Liver (tissue), 3 donors: ENCODE data around the gene SLC15A5.

Experiments used
- EGR1 ChIP-seq, 2 donors: IDR thresholded peaks; 2 replicates each; pipeline ENCODE4 v1.6.1; 2016 to 2018; ENCODE audit warnings: antibody characterized with exemption in 2 of 2, low read depth in 2 of 2
- HNF4A ChIP-seq, 2 donors: conservative IDR thresholded peaks; 2 replicates each; pipeline ENCODE4 v1.6.1; 2016; ENCODE audit warnings: antibody characterized with exemption in 2 of 2, mild to moderate bottlenecking in 2 of 2
- NR2F2 ChIP-seq: IDR thresholded peaks from 2 replicates; pipeline ENCODE4 v1.6.1; 2016; ENCODE audit warnings: antibody characterized with exemption
- RXRA ChIP-seq, 2 donors: IDR thresholded peaks; 2 replicates each; pipeline ENCODE4 v1.6.1; 2017 to 2018; ENCODE audit warnings: antibody characterized with exemption in 2 of 2, mild to moderate bottlenecking in 1 of 2
- SP1 ChIP-seq: IDR thresholded peaks from 2 replicates; pipeline ENCODE4 v1.6.1; 2018; ENCODE audit warnings: antibody characterized with exemption, mild to moderate bottlenecking
- TAF1 ChIP-seq: conservative IDR thresholded peaks from 2 replicates; pipeline ENCODE4 v1.6.1; 2016; ENCODE audit warnings: antibody characterized with exemption, mild to moderate bottlenecking
- YY1 ChIP-seq: IDR thresholded peaks from 2 replicates; pipeline ENCODE4 v1.6.1; 2016; ENCODE audit warnings: antibody characterized with exemption, mild to moderate bottlenecking
- TF ChIP-seq, protein P1 (sequence below): fragments of 150-350 bp; IDR thresholded peaks from 2 replicates; pipeline ENCODE4 v1.5.1; 2017; ENCODE audit warnings: improper control_type of control experiment, low read depth, low read length; ENCODE audit not compliant: missing input control
- TF ChIP-seq, protein P2 (sequence below): IDR thresholded peaks from 2 replicates; pipeline ENCODE4 v1.6.1; 2016; ENCODE audit warnings: antibody characterized with exemption
- TF ChIP-seq, protein P3 (sequence below): IDR thresholded peaks from 2 replicates; pipeline ENCODE4 v1.6.1; 2016; ENCODE audit warnings: antibody characterized with exemption
- TF ChIP-seq, protein P4 (sequence below): IDR thresholded peaks from 2 replicates; pipeline ENCODE4 v1.6.1; 2016; ENCODE audit warnings: antibody characterized with exemption, mild to moderate bottlenecking
- donor health status: healthy.
- donor health status: healthy.

- TF ChIP-seq, protein P1, sequence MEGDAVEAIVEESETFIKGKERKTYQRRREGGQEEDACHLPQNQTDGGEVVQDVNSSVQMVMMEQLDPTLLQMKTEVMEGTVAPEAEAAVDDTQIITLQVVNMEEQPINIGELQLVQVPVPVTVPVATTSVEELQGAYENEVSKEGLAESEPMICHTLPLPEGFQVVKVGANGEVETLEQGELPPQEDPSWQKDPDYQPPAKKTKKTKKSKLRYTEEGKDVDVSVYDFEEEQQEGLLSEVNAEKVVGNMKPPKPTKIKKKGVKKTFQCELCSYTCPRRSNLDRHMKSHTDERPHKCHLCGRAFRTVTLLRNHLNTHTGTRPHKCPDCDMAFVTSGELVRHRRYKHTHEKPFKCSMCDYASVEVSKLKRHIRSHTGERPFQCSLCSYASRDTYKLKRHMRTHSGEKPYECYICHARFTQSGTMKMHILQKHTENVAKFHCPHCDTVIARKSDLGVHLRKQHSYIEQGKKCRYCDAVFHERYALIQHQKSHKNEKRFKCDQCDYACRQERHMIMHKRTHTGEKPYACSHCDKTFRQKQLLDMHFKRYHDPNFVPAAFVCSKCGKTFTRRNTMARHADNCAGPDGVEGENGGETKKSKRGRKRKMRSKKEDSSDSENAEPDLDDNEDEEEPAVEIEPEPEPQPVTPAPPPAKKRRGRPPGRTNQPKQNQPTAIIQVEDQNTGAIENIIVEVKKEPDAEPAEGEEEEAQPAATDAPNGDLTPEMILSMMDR: no peak
- TF ChIP-seq TAF1: no peak
- TF ChIP-seq, protein P2, sequence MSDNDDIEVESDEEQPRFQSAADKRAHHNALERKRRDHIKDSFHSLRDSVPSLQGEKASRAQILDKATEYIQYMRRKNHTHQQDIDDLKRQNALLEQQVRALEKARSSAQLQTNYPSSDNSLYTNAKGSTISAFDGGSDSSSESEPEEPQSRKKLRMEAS: no peak
- TF ChIP-seq RXRA (IDR thresholded peaks at IDR 0.05): no peak
- no peak for TF ChIP-seq HNF4A (conservative IDR thresholded peaks at IDR 0.05)
- TF ChIP-seq, protein P3, sequence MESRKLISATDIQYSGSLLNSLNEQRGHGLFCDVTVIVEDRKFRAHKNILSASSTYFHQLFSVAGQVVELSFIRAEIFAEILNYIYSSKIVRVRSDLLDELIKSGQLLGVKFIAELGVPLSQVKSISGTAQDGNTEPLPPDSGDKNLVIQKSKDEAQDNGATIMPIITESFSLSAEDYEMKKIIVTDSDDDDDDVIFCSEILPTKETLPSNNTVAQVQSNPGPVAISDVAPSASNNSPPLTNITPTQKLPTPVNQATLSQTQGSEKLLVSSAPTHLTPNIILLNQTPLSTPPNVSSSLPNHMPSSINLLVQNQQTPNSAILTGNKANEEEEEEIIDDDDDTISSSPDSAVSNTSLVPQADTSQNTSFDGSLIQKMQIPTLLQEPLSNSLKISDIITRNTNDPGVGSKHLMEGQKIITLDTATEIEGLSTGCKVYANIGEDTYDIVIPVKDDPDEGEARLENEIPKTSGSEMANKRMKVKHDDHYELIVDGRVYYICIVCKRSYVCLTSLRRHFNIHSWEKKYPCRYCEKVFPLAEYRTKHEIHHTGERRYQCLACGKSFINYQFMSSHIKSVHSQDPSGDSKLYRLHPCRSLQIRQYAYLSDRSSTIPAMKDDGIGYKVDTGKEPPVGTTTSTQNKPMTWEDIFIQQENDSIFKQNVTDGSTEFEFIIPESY: no peak
- TF ChIP-seq SP1: no peak
- no peak for TF ChIP-seq NR2F2
- TF ChIP-seq EGR1 (IDR thresholded peaks at IDR 0.05; ENCODE audit: low read depth in 2 of 2): no peak
- TF ChIP-seq, protein P4, sequence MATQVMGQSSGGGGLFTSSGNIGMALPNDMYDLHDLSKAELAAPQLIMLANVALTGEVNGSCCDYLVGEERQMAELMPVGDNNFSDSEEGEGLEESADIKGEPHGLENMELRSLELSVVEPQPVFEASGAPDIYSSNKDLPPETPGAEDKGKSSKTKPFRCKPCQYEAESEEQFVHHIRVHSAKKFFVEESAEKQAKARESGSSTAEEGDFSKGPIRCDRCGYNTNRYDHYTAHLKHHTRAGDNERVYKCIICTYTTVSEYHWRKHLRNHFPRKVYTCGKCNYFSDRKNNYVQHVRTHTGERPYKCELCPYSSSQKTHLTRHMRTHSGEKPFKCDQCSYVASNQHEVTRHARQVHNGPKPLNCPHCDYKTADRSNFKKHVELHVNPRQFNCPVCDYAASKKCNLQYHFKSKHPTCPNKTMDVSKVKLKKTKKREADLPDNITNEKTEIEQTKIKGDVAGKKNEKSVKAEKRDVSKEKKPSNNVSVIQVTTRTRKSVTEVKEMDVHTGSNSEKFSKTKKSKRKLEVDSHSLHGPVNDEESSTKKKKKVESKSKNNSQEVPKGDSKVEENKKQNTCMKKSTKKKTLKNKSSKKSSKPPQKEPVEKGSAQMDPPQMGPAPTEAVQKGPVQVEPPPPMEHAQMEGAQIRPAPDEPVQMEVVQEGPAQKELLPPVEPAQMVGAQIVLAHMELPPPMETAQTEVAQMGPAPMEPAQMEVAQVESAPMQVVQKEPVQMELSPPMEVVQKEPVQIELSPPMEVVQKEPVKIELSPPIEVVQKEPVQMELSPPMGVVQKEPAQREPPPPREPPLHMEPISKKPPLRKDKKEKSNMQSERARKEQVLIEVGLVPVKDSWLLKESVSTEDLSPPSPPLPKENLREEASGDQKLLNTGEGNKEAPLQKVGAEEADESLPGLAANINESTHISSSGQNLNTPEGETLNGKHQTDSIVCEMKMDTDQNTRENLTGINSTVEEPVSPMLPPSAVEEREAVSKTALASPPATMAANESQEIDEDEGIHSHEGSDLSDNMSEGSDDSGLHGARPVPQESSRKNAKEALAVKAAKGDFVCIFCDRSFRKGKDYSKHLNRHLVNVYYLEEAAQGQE: no peak
- TF ChIP-seq YY1: no peak
Observed at GRCh38 chr12:16285586-16285985, 8.1 kb upstream of the SLC15A5 start.
